HEK293 (cell line): Measurements from ENCODE around the gene MAGI2.

ENCODE experiments used
- KLF9 ChIP-seq: fragments of 450-650 bp; formaldehyde crosslinking; IDR thresholded peaks from 2 replicates; pipeline ENCODE4 v1.5.1; 2016; ENCODE audit warnings: missing biosample characterization, missing genetic modification characterization, low read depth
- SP3 ChIP-seq: fragments of 450-650 bp; formaldehyde crosslinking; IDR thresholded peaks from 2 replicates; pipeline ENCODE4 v1.5.1; 2016; ENCODE audit warnings: missing biosample characterization, missing genetic modification characterization
- SP7 ChIP-seq: fragments of 450-650 bp; formaldehyde crosslinking; IDR thresholded peaks from 2 replicates; pipeline ENCODE4 v1.5.1; 2016; ENCODE audit warnings: missing biosample characterization, missing genetic modification characterization
- ZBTB17 ChIP-seq: fragments of 450-650 bp; formaldehyde crosslinking; IDR thresholded peaks from 2 replicates; pipeline ENCODE4 v1.5.1; 2016; ENCODE audit warnings: missing biosample characterization, missing genetic modification characterization
- ZFP37 ChIP-seq: fragments of 450-650 bp; formaldehyde crosslinking; IDR thresholded peaks from 2 replicates; pipeline ENCODE4 v1.5.1; 2016; ENCODE audit warnings: missing biosample characterization, missing genetic modification characterization
- ZNF112 ChIP-seq: fragments of 450-650 bp; formaldehyde crosslinking; IDR thresholded peaks from 2 replicates; pipeline ENCODE4 v1.5.0; 2017; ENCODE audit warnings: missing biosample characterization, missing genetic modification characterization
- ZNF157 ChIP-seq: fragments of 450-650 bp; formaldehyde crosslinking; IDR thresholded peaks from 2 replicates; pipeline ENCODE4 v1.5.1; 2016; ENCODE audit warnings: missing biosample characterization, missing genetic modification characterization
- ZNF391 ChIP-seq: fragments of 450-650 bp; formaldehyde crosslinking; IDR thresholded peaks from 2 replicates; pipeline ENCODE4 v1.5.1; 2016; ENCODE audit warnings: low read depth, missing biosample characterization, missing genetic modification characterization, borderline replicate concordance
- ZNF404 ChIP-seq: fragments of 450-650 bp; formaldehyde crosslinking; IDR thresholded peaks from 2 replicates; pipeline ENCODE4 v1.5.1; 2017; ENCODE audit warnings: missing biosample characterization, missing genetic modification characterization
- ZNF549 ChIP-seq: fragments of 450-650 bp; IDR thresholded peaks from 2 replicates; pipeline ENCODE4 v1.5.1; 2018; ENCODE audit warnings: missing biosample characterization, missing genetic modification characterization, mild to moderate bottlenecking, inconsistent platforms, moderate library complexity
- ZNF561 ChIP-seq: fragments of 450-650 bp; IDR thresholded peaks from 2 replicates; pipeline ENCODE4 v1.5.1; 2018; ENCODE audit warnings: missing biosample characterization, missing genetic modification characterization, borderline replicate concordance
- ZNF623 ChIP-seq: fragments of 450-650 bp; formaldehyde crosslinking; IDR thresholded peaks from 2 replicates; pipeline ENCODE4 v1.5.1; 2016; ENCODE audit warnings: missing biosample characterization, missing genetic modification characterization
- ZNF624 ChIP-seq: fragments of 450-650 bp; formaldehyde crosslinking; IDR thresholded peaks from 2 replicates; pipeline ENCODE4 v1.5.1; 2017; ENCODE audit warnings: missing biosample characterization, missing genetic modification characterization
- ZNF701 ChIP-seq: fragments of 450-650 bp; formaldehyde crosslinking; IDR thresholded peaks from 2 replicates; pipeline ENCODE4 v1.5.1; 2016; ENCODE audit warnings: missing biosample characterization, missing genetic modification characterization
- ZNF776 ChIP-seq: fragments of 450-650 bp; formaldehyde crosslinking; IDR thresholded peaks from 2 replicates; pipeline ENCODE4 v1.5.0; 2017; ENCODE audit warnings: missing biosample characterization, missing genetic modification characterization, borderline replicate concordance
- TF ChIP-seq, protein P1 (sequence below): fragments of 450-650 bp; formaldehyde crosslinking; IDR thresholded peaks from 2 replicates; pipeline ENCODE4 v1.5.1; 2016; ENCODE audit warnings: missing biosample characterization, missing genetic modification characterization
- TF ChIP-seq, protein P2 (sequence below): fragments of 450-650 bp; formaldehyde crosslinking; IDR thresholded peaks from 2 replicates; pipeline ENCODE4 v1.5.1; 2017; ENCODE audit warnings: missing biosample characterization, missing genetic modification characterization
- TF ChIP-seq, protein P3 (sequence below): fragments of 450-650 bp; formaldehyde crosslinking; IDR thresholded peaks from 2 replicates; pipeline ENCODE4 v1.5.1; 2016; ENCODE audit warnings: missing biosample characterization, missing genetic modification characterization
- TF ChIP-seq, protein P4 (sequence below): fragments of 450-650 bp; formaldehyde crosslinking; IDR thresholded peaks from 2 replicates; pipeline ENCODE4; 2016; ENCODE audit warnings: missing biosample characterization, missing genetic modification characterization
- TF ChIP-seq, protein P5 (sequence below): fragments of 450-650 bp; formaldehyde crosslinking; IDR thresholded peaks from 2 replicates; pipeline ENCODE4 v1.5.1; 2016; ENCODE audit warnings: missing biosample characterization, missing genetic modification characterization
- TF ChIP-seq, protein P6 (sequence below): fragments of 450-650 bp; formaldehyde crosslinking; conservative IDR thresholded peaks from 2 replicates; pipeline ENCODE4 v1.5.1; 2016; ENCODE audit warnings: low read depth, missing biosample characterization, missing genetic modification characterization
- TF ChIP-seq, protein P7 (sequence below): fragments of 450-650 bp; formaldehyde crosslinking; IDR thresholded peaks from 2 replicates; pipeline ENCODE4 v1.5.1; 2017; ENCODE audit warnings: missing biosample characterization, missing genetic modification characterization
- TF ChIP-seq, protein P8 (sequence below): sonication (generic); formaldehyde crosslinking; IDR thresholded peaks from 2 replicates; pipeline ENCODE4 v1.8.1; 2022; ENCODE audit warnings: mild to moderate bottlenecking, moderate library complexity, missing genetic modification reagents

Gene MAGI2

DNA sequence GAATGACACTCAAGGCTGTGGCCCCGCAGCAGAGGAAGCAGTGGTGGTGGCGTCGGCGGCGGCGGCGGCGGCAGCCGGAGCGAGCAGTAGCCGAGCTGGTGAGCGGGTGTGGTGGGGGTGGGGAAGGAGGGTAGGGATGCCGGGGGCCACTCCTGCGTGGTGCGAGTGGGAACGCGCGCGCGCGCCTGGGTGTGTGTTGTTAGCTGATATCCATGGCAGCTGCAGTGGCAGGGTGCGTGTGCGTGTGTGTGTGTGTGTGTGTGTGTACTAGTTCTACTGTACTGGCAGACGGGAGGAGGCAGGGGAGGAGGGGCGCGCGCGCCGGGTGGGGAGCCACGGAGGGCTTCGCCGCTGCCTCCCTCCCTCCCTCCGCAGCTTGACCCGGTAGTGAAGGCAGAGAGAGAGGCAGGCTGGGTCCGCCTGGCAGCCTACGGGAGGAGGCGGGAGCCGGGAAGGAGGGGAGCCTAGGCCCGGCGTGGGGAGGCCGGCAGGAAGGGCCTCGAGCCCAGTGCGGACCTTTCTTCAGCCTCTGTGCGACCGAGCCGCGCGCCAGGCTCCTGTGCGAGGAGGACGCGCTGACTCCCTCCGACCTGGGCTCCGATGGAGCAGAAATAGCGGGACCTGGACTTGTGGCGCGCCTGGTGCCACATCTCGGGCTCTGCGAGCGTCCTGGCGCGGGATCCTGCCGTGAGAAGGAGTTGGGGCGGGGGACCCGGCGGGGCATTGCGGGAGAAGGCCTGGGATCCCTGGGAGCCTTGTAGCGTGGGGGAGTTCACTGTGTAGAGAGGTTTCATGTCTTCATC lies at the start of gene MAGI2 (continued):
- no peak for TF ChIP-seq ZNF624 (tag by site-specific recombination)
- TF ChIP-seq, protein P1, sequence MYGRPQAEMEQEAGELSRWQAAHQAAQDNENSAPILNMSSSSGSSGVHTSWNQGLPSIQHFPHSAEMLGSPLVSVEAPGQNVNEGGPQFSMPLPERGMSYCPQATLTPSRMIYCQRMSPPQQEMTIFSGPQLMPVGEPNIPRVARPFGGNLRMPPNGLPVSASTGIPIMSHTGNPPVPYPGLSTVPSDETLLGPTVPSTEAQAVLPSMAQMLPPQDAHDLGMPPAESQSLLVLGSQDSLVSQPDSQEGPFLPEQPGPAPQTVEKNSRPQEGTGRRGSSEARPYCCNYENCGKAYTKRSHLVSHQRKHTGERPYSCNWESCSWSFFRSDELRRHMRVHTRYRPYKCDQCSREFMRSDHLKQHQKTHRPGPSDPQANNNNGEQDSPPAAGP (tag by site-specific recombination) = peak; percentile 96
- TF ChIP-seq ZNF561 = no peak; the same call in none of the 2 replicates
- TF ChIP-seq KLF9 (tag by site-specific recombination) = peak; percentile 69; the same call in 1 of the 2 replicates
- no peak for TF ChIP-seq ZNF112 (tag by site-specific recombination)
- TF ChIP-seq ZBTB17 (tag by site-specific recombination) = peak; percentile 86
- TF ChIP-seq ZNF623 (tag by site-specific recombination) = no peak
- TF ChIP-seq, protein P2, sequence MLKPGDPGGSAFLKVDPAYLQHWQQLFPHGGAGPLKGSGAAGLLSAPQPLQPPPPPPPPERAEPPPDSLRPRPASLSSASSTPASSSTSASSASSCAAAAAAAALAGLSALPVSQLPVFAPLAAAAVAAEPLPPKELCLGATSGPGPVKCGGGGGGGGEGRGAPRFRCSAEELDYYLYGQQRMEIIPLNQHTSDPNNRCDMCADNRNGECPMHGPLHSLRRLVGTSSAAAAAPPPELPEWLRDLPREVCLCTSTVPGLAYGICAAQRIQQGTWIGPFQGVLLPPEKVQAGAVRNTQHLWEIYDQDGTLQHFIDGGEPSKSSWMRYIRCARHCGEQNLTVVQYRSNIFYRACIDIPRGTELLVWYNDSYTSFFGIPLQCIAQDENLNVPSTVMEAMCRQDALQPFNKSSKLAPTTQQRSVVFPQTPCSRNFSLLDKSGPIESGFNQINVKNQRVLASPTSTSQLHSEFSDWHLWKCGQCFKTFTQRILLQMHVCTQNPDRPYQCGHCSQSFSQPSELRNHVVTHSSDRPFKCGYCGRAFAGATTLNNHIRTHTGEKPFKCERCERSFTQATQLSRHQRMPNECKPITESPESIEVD (tag by site-specific recombination) = no peak
- TF ChIP-seq, protein P3, sequence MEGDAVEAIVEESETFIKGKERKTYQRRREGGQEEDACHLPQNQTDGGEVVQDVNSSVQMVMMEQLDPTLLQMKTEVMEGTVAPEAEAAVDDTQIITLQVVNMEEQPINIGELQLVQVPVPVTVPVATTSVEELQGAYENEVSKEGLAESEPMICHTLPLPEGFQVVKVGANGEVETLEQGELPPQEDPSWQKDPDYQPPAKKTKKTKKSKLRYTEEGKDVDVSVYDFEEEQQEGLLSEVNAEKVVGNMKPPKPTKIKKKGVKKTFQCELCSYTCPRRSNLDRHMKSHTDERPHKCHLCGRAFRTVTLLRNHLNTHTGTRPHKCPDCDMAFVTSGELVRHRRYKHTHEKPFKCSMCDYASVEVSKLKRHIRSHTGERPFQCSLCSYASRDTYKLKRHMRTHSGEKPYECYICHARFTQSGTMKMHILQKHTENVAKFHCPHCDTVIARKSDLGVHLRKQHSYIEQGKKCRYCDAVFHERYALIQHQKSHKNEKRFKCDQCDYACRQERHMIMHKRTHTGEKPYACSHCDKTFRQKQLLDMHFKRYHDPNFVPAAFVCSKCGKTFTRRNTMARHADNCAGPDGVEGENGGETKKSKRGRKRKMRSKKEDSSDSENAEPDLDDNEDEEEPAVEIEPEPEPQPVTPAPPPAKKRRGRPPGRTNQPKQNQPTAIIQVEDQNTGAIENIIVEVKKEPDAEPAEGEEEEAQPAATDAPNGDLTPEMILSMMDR = no peak
- TF ChIP-seq, protein P4, sequence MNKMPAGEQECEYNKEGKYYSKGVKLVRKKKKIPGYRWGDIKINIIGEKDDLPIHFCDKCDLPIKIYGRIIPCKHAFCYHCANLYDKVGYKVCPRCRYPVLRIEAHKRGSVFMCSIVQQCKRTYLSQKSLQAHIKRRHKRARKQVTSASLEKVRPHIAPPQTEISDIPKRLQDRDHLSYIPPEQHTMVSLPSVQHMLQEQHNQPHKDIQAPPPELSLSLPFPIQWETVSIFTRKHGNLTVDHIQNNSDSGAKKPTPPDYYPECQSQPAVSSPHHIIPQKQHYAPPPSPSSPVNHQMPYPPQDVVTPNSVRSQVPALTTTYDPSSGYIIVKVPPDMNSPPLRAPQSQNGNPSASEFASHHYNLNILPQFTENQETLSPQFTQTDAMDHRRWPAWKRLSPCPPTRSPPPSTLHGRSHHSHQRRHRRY = 0 out of 2 replicates have a peak, but pooled peaks have one; percentile 43
- TF ChIP-seq ZNF701 (tag by site-specific recombination) = no peak
- TF ChIP-seq, protein P5, sequence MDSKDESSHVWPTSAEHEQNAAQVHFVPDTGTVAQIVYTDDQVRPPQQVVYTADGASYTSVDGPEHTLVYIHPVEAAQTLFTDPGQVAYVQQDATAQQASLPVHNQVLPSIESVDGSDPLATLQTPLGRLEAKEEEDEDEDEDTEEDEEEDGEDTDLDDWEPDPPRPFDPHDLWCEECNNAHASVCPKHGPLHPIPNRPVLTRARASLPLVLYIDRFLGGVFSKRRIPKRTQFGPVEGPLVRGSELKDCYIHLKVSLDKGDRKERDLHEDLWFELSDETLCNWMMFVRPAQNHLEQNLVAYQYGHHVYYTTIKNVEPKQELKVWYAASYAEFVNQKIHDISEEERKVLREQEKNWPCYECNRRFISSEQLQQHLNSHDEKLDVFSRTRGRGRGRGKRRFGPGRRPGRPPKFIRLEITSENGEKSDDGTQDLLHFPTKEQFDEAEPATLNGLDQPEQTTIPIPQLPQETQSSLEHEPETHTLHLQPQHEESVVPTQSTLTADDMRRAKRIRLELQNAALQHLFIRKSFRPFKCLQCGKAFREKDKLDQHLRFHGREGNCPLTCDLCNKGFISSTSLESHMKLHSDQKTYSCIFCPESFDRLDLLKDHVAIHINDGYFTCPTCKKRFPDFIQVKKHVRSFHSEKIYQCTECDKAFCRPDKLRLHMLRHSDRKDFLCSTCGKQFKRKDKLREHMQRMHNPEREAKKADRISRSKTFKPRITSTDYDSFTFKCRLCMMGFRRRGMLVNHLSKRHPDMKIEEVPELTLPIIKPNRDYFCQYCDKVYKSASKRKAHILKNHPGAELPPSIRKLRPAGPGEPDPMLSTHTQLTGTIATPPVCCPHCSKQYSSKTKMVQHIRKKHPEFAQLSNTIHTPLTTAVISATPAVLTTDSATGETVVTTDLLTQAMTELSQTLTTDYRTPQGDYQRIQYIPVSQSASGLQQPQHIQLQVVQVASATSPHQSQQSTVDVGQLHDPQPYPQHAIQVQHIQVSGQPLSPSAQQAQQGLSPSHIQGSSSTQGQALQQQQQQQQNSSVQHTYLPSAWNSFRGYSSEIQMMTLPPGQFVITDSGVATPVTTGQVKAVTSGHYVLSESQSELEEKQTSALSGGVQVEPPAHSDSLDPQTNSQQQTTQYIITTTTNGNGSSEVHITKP (tag by site-specific recombination) = no peak
- peak; percentile 55; the same call in 1 of the 2 replicates for TF ChIP-seq ZFP37 (tag by site-specific recombination)
- TF ChIP-seq SP7 = peak; percentile 86
- TF ChIP-seq ZNF391 (tag by site-specific recombination) = peak; percentile 64
- TF ChIP-seq, protein P6, sequence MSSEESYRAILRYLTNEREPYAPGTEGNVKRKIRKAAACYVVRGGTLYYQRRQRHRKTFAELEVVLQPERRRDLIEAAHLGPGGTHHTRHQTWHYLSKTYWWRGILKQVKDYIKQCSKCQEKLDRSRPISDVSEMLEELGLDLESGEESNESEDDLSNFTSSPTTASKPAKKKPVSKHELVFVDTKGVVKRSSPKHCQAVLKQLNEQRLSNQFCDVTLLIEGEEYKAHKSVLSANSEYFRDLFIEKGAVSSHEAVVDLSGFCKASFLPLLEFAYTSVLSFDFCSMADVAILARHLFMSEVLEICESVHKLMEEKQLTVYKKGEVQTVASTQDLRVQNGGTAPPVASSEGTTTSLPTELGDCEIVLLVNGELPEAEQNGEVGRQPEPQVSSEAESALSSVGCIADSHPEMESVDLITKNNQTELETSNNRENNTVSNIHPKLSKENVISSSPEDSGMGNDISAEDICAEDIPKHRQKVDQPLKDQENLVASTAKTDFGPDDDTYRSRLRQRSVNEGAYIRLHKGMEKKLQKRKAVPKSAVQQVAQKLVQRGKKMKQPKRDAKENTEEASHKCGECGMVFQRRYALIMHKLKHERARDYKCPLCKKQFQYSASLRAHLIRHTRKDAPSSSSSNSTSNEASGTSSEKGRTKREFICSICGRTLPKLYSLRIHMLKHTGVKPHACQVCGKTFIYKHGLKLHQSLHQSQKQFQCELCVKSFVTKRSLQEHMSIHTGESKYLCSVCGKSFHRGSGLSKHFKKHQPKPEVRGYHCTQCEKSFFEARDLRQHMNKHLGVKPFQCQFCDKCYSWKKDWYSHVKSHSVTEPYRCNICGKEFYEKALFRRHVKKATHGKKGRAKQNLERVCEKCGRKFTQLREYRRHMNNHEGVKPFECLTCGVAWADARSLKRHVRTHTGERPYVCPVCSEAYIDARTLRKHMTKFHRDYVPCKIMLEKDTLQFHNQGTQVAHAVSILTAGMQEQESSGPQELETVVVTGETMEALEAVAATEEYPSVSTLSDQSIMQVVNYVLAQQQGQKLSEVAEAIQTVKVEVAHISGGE (tag by site-specific recombination) = peak; percentile 83
- TF ChIP-seq ZNF157 (tag by site-specific recombination) = no peak
- TF ChIP-seq, protein P7, sequence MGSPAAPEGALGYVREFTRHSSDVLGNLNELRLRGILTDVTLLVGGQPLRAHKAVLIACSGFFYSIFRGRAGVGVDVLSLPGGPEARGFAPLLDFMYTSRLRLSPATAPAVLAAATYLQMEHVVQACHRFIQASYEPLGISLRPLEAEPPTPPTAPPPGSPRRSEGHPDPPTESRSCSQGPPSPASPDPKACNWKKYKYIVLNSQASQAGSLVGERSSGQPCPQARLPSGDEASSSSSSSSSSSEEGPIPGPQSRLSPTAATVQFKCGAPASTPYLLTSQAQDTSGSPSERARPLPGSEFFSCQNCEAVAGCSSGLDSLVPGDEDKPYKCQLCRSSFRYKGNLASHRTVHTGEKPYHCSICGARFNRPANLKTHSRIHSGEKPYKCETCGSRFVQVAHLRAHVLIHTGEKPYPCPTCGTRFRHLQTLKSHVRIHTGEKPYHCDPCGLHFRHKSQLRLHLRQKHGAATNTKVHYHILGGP = no peak
- TF ChIP-seq ZNF776 = no peak
- TF ChIP-seq SP3 = peak; percentile 81
- no peak for TF ChIP-seq ZNF549 (tag by site-specific recombination)
- TF ChIP-seq, protein P8, sequence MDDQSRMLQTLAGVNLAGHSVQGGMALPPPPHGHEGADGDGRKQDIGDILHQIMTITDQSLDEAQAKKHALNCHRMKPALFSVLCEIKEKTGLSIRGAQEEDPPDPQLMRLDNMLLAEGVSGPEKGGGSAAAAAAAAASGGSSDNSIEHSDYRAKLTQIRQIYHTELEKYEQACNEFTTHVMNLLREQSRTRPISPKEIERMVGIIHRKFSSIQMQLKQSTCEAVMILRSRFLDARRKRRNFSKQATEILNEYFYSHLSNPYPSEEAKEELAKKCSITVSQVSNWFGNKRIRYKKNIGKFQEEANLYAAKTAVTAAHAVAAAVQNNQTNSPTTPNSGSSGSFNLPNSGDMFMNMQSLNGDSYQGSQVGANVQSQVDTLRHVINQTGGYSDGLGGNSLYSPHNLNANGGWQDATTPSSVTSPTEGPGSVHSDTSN (CRISPR knock-in tag) = peak; percentile 85; the same call in 1 of the 2 replicates
- TF ChIP-seq ZNF404 (tag by site-specific recombination) = no peak
